Bronchial epithelial cell (primary cell): ENCODE data around the gene RAD23A. TPM values are rescaled to one million over a fixed set of nuclear protein-coding genes. Genes with fewer than 3 reads are reported as not detected.

ENCODE experiments used
- DNase-seq: peaks from one replicate; pipeline ENCODE4 v3.0.0-alpha.2; 2010; ENCODE audit warnings: low read depth
- FAIRE-seq: peaks from 2 replicates; lab custom pipeline; 2011; peaks lifted over from hg19 to GRCh38; lab: Jason Lieb, UNC
- H3K27me3 ChIP-seq: 2 replicates; pipeline ENCODE4 v1.5.1; 2011; ENCODE audit warnings: low read length; ENCODE audit not compliant: control insufficient read depth, insufficient read depth
- H3K36me3 ChIP-seq: 2 replicates; pipeline ENCODE4 v1.5.1; 2011; ENCODE audit warnings: low read length; ENCODE audit not compliant: control insufficient read depth, insufficient read depth
- H3K4me3 ChIP-seq: 2 replicates; pipeline ENCODE4 v1.5.1; 2011; ENCODE audit warnings: mild to moderate bottlenecking, low read depth, low read length, control low read depth
- total RNA-seq: library from RNA; depleted of rRNA; stranded (reverse); fragments of >200 nt; gene quantifications from 2 replicates; pipeline ENCODE4 v1.2.1, GENCODE V29; 2014
- TF ChIP-seq, protein P1 (sequence below): IDR thresholded peaks from 2 replicates; pipeline ENCODE4 v1.5.1; 2011; ENCODE audit warnings: mild to moderate bottlenecking, moderate library complexity, low read length, control low read depth, inconsistent platforms; ENCODE audit not compliant: insufficient read depth, severe bottlenecking

Gene RAD23A
- total RNA-seq = 91.1 and 120 TPM in 2 replicates

DNA sequence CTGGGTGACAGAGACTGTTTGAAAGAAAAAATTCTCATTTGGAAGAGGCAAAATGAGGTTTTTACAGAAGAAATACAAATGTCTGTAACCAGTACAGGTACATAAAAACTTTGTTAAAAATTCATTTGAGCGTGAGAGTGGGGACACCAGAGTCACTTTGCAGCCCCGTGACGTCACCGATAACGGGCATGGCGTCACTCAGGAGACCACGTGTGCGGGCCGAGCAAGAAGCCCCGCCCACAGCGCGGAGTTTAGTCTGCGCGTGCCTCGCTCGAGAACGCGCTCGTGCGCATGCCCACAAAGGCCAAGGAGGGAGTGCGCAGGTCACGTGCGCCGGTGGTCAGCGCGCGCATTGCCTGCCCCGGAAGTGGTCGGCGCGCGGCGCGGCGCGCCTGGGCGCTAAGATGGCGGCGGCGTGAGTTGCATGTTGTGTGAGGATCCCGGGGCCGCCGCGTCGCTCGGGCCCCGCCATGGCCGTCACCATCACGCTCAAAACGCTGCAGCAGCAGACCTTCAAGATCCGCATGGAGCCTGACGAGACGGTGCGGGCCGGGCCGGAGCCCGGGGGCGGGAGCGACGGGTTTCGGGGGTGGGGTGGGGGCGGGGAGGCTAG is at the start of gene RAD23A:
RAD23A (plus strand) TSS at position 384 of the 613 bp plus-strand sequence; CDS start at position 471, 87 bp downstream.
- no peak for FAIRE-seq
- peaks cover 43% of the 10 kb centered on the region for H3K36me3 ChIP-seq
- H3K27me3 ChIP-seq = no peaks in the 10 kb centered on the region
- DNase-seq = peak; percentile 90
- TF ChIP-seq, protein P1, sequence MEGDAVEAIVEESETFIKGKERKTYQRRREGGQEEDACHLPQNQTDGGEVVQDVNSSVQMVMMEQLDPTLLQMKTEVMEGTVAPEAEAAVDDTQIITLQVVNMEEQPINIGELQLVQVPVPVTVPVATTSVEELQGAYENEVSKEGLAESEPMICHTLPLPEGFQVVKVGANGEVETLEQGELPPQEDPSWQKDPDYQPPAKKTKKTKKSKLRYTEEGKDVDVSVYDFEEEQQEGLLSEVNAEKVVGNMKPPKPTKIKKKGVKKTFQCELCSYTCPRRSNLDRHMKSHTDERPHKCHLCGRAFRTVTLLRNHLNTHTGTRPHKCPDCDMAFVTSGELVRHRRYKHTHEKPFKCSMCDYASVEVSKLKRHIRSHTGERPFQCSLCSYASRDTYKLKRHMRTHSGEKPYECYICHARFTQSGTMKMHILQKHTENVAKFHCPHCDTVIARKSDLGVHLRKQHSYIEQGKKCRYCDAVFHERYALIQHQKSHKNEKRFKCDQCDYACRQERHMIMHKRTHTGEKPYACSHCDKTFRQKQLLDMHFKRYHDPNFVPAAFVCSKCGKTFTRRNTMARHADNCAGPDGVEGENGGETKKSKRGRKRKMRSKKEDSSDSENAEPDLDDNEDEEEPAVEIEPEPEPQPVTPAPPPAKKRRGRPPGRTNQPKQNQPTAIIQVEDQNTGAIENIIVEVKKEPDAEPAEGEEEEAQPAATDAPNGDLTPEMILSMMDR = no peak
- H3K4me3 ChIP-seq = peak within 1 kb of the TSS; percentile 63

DNA sequence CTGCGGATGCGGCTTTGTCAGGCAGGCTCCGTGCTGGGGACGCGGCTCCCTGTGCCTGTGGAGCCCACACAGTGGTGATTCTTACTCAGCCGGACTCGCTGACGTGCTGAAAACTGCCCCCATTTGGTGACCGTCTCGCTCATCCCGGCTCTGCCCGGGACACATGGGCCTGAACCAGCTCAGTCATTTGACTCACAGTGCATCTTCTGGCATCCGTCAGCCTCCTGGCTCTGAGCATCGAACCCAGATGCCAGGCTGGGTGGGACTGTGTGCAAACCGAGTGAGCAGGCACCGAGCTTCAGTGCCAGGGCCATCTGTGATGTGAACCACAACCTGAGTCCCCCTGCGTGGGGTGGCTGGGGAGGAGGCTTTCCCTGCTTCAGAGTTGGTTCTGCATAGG is 49.2 kb upstream of the RAD23A start:
- TF ChIP-seq, protein P1 = no peak
- H3K36me3 ChIP-seq = peaks cover 7% of the 10 kb centered on the region
- FAIRE-seq = no peak
- H3K4me3 ChIP-seq = no peak overlapping the region
- no peak for DNase-seq
- no peaks in the 10 kb centered on the region for H3K27me3 ChIP-seq

DNA sequence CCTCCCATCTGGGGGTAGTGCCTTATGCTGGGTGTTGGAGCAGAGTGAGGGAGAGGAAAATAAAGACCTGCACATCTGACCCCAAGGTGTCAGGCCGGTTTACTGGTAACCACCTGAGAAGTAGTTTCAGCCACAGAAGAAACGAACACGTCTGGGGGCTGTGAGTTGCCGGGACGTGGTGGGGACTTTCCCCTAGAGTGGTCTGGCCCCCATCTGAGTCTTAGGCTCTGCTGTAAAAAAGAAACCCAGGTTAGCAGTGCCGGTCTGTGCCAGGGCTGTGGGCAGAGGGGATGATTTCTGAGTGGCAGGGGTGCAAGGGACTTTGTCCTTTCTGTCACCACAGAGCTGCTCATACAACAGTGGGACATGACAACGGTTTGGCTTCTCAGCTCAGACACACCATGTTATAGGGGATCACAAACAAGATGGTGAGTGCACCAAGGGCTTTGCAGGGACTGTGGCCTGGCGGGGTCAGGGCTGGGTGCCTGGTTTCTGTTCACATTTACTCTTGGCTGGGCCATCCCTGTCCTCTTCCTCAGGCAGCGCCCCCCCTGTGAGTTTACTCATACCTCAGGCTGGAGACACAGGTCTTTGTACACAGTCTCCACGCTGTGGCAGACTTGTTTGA is 45.7 kb upstream of the RAD23A start:
- DNase-seq (no peak), FAIRE-seq (no peak)
- Histone ChIP-seq H3K36me3 (peaks cover 4% of the 10 kb centered on the region), H3K4me3 (no peak overlapping the region), H3K27me3 (no peaks in the 10 kb centered on the region)
- TF ChIP-seq, protein P1 = no peak

DNA sequence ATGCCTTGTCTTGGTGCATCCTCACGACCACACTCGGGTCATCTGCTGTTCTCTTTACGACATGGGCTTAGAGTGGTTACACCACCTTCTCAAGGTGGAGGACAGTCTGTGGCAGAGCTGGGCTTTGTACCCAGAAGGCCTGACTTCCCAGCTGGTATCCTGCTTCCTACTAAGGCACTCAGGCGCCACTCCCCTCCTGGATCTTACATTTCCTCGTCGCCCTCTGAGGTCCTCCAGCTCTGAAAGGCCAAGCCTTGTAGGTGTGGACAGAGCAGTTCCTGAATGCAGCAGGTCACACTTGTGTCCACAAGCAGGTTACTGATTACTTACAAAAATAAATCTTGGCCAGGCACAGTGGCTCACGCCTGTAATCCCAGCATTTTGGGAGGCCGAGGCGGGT is 38.5 kb upstream of the RAD23A start:
- Histone ChIP-seq H3K36me3 (no peaks in the 10 kb centered on the region), H3K4me3 (no peak overlapping the region), H3K27me3 (no peaks in the 10 kb centered on the region)
- TF ChIP-seq, protein P1 = no peak
- no peak for FAIRE-seq
- no peak for DNase-seq

DNA sequence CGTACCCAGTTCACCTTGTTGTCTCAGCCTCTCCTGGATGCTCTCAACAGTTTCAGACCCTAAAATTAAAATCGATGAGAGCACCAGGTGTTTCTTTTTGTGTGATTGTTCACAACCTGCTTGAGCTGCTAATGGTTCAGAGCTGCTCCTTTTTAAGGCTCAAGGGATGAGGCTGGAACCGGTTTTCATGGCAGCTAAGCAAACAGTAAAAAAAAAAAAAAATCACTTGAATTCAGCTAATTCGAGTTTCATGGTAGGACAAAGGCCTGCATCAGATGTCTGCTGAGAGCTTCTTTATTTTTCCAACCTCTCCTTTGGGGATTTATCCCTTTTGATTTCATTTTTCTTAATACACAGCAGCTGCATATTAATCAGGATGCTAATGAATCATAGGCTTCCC is 33.1 kb upstream of the RAD23A start:
- no peak overlapping the region for H3K4me3 ChIP-seq
- no peak for FAIRE-seq
- no peaks in the 10 kb centered on the region for H3K27me3 ChIP-seq
- TF ChIP-seq, protein P1 = no peak
- no peak for DNase-seq
- no peaks in the 10 kb centered on the region for H3K36me3 ChIP-seq
